ENCODE measurements around the gene GSK3A. TPM values are rescaled to one million over a fixed set of nuclear protein-coding genes. Genes with fewer than 3 reads are reported as not detected.

The GSK3A gene
- total and polyA plus RNA-seq, 9 of the 15 experiments (the other 6 are each of a cell fraction or from before 2014, with no cell fraction given), result 0.62 to 90.7 (median 33.3) TPM

DNA sequence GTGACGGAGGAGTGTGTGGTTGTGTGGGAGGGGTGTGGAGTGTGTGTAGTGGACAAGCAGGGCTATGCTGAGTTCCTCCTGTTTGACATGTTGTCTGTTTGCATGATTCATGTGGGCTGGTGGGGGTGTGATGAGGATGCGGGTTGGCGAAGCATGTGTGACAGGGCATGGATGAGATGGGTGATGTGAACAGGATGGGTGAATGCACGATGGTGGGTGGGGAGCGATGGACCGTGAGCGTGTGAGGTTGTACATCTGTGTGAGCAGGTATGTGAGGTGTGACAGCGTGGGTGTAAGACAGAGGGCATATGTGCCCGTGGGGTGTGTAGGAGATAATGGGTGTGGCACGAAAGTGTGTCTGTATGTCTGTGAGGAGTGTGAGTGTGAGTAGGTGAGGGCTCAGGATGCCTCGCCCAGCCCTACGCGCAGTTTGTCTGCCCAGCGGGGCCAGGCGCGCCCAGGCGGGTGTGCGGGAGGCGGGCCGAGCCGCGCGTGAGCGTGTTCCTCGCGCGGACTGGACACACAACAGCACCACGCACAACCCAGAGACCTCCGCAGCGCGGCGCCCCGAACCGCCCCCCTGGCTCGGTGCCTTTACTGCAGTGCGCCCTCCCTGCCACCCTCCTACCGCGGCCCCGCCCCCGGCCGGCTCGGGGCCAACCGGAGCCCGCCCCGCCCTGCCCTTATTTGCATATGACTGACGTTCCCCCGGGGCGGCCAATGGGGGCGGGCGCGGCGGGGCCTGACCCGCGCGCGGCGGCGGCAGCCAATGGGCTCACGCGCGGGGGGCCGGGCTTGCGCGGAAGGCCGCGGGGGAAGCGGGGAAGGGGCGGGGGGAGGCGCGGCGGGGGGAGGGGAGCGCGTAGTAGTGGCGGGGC lies 41.0 kb upstream of the GSK3A start (continued):
- TF ChIP-seq, protein P1, sequence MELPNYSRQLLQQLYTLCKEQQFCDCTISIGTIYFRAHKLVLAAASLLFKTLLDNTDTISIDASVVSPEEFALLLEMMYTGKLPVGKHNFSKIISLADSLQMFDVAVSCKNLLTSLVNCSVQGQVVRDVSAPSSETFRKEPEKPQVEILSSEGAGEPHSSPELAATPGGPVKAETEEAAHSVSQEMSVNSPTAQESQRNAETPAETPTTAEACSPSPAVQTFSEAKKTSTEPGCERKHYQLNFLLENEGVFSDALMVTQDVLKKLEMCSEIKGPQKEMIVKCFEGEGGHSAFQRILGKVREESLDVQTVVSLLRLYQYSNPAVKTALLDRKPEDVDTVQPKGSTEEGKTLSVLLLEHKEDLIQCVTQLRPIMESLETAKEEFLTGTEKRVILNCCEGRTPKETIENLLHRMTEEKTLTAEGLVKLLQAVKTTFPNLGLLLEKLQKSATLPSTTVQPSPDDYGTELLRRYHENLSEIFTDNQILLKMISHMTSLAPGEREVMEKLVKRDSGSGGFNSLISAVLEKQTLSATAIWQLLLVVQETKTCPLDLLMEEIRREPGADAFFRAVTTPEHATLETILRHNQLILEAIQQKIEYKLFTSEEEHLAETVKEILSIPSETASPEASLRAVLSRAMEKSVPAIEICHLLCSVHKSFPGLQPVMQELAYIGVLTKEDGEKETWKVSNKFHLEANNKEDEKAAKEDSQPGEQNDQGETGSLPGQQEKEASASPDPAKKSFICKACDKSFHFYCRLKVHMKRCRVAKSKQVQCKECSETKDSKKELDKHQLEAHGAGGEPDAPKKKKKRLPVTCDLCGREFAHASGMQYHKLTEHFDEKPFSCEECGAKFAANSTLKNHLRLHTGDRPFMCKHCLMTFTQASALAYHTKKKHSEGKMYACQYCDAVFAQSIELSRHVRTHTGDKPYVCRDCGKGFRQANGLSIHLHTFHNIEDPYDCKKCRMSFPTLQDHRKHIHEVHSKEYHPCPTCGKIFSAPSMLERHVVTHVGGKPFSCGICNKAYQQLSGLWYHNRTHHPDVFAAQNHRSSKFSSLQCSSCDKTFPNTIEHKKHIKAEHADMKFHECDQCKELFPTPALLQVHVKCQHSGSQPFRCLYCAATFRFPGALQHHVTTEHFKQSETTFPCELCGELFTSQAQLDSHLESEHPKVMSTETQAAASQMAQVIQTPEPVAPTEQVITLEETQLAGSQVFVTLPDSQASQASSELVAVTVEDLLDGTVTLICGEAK (IDR thresholded peaks at IDR 0.05), result peak; percentile 54; the same call in 1 of the 2 replicates
- TF ChIP-seq, protein P1 (CRISPR knock-in tag; IDR thresholded peaks at IDR 0.05), result no peak
- TF ChIP-seq SMARCE1 (IDR thresholded peaks at IDR 0.05) (peak; percentile 74), ZNF445 (CRISPR knock-in tag; IDR thresholded peaks at IDR 0.05; ENCODE audit: low read depth) (no peak), HDAC2 (IDR thresholded peaks at IDR 0.05) (peak; percentile 75; the same call in 1 of the 2 replicates), YY1 (IDR thresholded peaks at IDR 0.05; ENCODE audit: borderline replicate concordance in 1 of 3, control insufficient read depth in 1 of 3, extremely low read depth in 1 of 3, insufficient read depth in 3 of 3, insufficient read length in 1 of 3, insufficient replicate concordance in 2 of 3, low read depth in 1 of 3, low read length in 2 of 3) (no peak), SMAD4 (CRISPR knock-in tag; conservative IDR thresholded peaks at IDR 0.05) (0 out of 2 replicates have a peak, but pooled peaks have one; percentile 9), ATF7 (IDR thresholded peaks at IDR 0.05) (0 out of 2 replicates have a peak, but pooled peaks have one; percentile 21)
- TF ChIP-seq, protein P2, sequence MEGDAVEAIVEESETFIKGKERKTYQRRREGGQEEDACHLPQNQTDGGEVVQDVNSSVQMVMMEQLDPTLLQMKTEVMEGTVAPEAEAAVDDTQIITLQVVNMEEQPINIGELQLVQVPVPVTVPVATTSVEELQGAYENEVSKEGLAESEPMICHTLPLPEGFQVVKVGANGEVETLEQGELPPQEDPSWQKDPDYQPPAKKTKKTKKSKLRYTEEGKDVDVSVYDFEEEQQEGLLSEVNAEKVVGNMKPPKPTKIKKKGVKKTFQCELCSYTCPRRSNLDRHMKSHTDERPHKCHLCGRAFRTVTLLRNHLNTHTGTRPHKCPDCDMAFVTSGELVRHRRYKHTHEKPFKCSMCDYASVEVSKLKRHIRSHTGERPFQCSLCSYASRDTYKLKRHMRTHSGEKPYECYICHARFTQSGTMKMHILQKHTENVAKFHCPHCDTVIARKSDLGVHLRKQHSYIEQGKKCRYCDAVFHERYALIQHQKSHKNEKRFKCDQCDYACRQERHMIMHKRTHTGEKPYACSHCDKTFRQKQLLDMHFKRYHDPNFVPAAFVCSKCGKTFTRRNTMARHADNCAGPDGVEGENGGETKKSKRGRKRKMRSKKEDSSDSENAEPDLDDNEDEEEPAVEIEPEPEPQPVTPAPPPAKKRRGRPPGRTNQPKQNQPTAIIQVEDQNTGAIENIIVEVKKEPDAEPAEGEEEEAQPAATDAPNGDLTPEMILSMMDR (IDR thresholded peaks at IDR 0.05 in 2 of 3, conservative IDR thresholded peaks at IDR 0.05 in 1 of 3; ENCODE audit: insufficient read depth in 2 of 3, low read depth in 1 of 3, low read length in 3 of 3), result no peak; a peak in 1 of 6 replicates
- TF ChIP-seq, protein P3, sequence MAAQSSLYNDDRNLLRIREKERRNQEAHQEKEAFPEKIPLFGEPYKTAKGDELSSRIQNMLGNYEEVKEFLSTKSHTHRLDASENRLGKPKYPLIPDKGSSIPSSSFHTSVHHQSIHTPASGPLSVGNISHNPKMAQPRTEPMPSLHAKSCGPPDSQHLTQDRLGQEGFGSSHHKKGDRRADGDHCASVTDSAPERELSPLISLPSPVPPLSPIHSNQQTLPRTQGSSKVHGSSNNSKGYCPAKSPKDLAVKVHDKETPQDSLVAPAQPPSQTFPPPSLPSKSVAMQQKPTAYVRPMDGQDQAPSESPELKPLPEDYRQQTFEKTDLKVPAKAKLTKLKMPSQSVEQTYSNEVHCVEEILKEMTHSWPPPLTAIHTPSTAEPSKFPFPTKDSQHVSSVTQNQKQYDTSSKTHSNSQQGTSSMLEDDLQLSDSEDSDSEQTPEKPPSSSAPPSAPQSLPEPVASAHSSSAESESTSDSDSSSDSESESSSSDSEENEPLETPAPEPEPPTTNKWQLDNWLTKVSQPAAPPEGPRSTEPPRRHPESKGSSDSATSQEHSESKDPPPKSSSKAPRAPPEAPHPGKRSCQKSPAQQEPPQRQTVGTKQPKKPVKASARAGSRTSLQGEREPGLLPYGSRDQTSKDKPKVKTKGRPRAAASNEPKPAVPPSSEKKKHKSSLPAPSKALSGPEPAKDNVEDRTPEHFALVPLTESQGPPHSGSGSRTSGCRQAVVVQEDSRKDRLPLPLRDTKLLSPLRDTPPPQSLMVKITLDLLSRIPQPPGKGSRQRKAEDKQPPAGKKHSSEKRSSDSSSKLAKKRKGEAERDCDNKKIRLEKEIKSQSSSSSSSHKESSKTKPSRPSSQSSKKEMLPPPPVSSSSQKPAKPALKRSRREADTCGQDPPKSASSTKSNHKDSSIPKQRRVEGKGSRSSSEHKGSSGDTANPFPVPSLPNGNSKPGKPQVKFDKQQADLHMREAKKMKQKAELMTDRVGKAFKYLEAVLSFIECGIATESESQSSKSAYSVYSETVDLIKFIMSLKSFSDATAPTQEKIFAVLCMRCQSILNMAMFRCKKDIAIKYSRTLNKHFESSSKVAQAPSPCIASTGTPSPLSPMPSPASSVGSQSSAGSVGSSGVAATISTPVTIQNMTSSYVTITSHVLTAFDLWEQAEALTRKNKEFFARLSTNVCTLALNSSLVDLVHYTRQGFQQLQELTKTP (IDR thresholded peaks at IDR 0.05; ENCODE audit: low read depth in 1 of 2, partially characterized antibody in 2 of 2), result no peak
